ENCODE results near the gene MED31.
A peak's percentile ranks its signal among the peaks of the same experiment; 100 is the strongest.

Gene MED31

GRCh38 chr17:6651919-6652452 lies 581 bp upstream of the MED31 start:
- TF ChIP-seq, protein P1, sequence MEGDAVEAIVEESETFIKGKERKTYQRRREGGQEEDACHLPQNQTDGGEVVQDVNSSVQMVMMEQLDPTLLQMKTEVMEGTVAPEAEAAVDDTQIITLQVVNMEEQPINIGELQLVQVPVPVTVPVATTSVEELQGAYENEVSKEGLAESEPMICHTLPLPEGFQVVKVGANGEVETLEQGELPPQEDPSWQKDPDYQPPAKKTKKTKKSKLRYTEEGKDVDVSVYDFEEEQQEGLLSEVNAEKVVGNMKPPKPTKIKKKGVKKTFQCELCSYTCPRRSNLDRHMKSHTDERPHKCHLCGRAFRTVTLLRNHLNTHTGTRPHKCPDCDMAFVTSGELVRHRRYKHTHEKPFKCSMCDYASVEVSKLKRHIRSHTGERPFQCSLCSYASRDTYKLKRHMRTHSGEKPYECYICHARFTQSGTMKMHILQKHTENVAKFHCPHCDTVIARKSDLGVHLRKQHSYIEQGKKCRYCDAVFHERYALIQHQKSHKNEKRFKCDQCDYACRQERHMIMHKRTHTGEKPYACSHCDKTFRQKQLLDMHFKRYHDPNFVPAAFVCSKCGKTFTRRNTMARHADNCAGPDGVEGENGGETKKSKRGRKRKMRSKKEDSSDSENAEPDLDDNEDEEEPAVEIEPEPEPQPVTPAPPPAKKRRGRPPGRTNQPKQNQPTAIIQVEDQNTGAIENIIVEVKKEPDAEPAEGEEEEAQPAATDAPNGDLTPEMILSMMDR (conservative IDR thresholded peaks at IDR 0.05; ENCODE audit: low read length): no peak
- DNase-seq (ENCODE audit: low read depth): peak; percentile 22
- peak overlapping the region; percentile 99 for H3K4me3 ChIP-seq (ENCODE audit: low read length)

DNA sequence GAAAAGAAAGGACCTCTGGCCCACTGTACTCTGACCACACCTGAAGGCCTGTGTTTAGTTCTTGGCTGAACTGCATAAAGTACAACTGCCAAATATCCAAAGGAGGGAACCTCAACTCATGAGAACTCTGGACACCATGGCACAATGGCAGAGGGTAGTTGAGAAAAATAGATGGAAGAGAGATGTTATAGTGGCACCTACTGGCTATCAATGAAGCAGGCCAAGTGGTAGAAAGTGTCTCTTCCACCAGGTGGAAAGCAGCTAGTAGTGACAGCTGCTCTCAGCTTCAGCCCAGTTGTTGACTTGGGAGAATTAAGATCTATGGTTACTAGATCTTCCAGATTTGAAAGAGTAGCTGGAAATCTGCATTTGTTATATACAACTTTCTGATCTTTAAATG lies 3.2 kb downstream of the MED31 start:
- no peak overlapping the region for H3K4me3 ChIP-seq (ENCODE audit: low read length)
- DNase-seq (ENCODE audit: low read depth): no peak
- TF ChIP-seq, protein P1 (conservative IDR thresholded peaks at IDR 0.05; ENCODE audit: low read length): peak; percentile 10; the same call in 1 of the 2 replicates

GRCh38 chr17:6643451-6644125 lies 7.8 kb downstream of the MED31 start:
- TF ChIP-seq, protein P1 (conservative IDR thresholded peaks at IDR 0.05; ENCODE audit: low read length): no peak
- DNase-seq (ENCODE audit: low read depth): peak; percentile 18
- no peak overlapping the region for H3K4me3 ChIP-seq (ENCODE audit: low read length)

DNA sequence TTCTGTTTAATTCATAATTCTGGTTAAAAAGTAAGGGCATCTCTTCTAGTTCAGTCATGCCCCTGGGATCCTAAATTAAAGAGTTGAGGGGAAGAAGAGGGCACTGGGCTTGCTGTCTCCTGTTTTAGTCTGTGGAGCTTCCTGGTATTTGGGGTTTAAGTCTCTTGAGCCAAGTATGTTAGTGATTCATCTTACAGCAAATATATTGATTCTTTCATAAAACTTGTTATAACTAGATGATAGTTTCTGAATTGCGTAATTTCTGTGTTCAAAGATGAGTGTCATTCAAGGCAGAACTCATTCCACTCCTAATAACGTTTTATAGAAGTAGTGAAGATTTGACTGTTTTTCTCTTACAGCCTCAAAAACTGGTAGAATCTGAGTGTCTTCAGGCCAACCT lies 8.8 kb downstream of the MED31 start:
- TF ChIP-seq, protein P1 (conservative IDR thresholded peaks at IDR 0.05; ENCODE audit: low read length): no peak
- peak; percentile 29 for DNase-seq (ENCODE audit: low read depth)
- no peak overlapping the region for H3K4me3 ChIP-seq (ENCODE audit: low read length)

DNA sequence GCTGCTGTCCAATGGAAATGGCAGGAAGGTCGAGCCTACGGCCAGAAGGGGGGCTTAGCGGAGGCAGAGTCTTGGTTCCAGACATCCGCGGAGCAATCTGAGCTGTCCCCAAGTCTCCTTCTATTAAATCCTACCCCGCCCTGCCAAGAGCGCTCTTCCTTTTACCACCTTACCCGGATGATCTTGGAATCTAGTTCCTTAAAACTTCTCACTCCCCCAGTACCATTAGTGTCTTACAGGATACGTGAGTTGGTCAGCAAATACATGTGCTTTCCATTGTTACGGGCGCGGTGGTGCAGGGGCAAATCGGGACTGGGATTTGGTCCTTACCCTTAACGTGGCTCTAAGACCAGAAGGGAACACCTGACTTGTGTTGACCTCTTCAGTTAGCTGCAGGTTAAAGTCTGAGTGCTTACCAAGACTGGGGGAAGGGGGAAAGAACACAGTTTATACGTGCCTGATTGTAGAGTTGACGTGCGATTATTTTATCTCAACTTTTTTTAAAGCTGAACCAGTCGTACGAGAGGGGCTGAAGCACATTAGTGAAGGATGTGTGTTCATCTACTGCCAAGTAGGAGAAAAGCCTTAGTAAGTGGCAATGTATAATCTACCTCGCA lies 10.1 kb downstream of the MED31 start:
- peak overlapping the region; percentile 97 for H3K4me3 ChIP-seq (ENCODE audit: low read length)
- no peak for DNase-seq (ENCODE audit: low read depth)
- TF ChIP-seq, protein P1 (conservative IDR thresholded peaks at IDR 0.05; ENCODE audit: low read length): no peak

DNA sequence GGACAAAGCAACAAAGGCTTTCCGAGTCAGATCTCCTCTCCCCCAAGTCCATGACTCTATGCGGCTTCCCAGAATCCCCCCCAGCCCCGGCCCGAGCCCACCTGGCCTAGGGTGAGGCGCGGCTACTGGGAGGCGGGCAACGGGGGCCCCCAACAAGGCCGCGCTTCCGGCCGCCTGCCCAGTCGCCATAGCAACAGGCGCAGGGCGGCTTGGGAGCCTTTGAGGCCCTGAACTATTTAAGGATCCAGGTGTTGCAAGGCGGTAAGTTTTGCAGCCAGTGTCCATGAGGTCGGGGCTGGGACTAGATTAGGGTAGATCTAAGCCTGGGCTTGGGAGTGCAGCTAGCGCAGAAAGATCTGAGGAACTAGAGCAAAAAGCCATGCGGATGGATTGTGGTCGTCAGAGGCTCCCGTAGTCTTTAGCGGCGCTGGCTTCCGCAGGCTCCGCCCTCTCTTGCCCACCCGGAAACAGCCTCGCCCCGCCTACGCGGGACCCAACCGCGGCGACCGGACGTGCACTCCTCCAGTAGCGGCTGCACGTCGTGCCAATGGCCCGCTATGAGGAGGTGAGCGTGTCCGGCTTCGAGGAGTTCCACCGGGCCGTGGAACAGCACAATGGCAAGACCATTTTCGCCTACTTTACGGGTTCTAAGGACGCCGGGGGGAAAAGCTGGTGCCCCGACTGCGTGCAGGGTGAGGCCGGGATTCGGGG lies 10.7 kb downstream of the MED31 start, which contains the start of the genes KIAA0753 and TXNDC17:
KIAA0753 (minus strand) TSS at position 176 of the 711 bp plus-strand sequence. CDS start 5,608 bp downstream, outside the sequence.
TXNDC17 (plus strand) TSS at position 525 of the 711 bp plus-strand sequence; CDS start at position 548, 23 bp downstream.
- peak within 1 kb of the TSS; percentile 97 for H3K4me3 ChIP-seq (ENCODE audit: low read length)
- TF ChIP-seq, protein P1 (conservative IDR thresholded peaks at IDR 0.05; ENCODE audit: low read length): no peak
- DNase-seq (ENCODE audit: low read depth): peak; percentile 92

Measured in AG10803 (cell line).